Naive thymus-derived CD4-positive, alpha-beta T cell (primary cell): ENCODE data around the gene SORCS1. TPM values are rescaled to one million over a fixed set of nuclear protein-coding genes. Genes with fewer than 3 reads are reported as not detected.

ENCODE experiments used
- ATAC-seq: fragments of 150-1000 bp; cut with Tn5 transposase; 2 replicates; pipeline ENCODE4 v1.10.0; 2021; ENCODE audit warnings: mild to moderate bottlenecking, moderate library complexity
- CTCF ChIA-PET: fragments of 350-600 bp; sonication (Branson Sonifier 250); formaldehyde crosslinking; loops from one replicate; lab custom pipeline; 2021; ENCODE audit warnings: antibody characterized with exemption; lab: Charles Lee
- POLR2A ChIA-PET: fragments of 350-600 bp; sonication (Branson Sonifier 250); formaldehyde crosslinking; loops from one replicate; lab custom pipeline; 2021; ENCODE audit warnings: antibody characterized with exemption, inconsistent platforms; lab: Charles Lee
- DNase-seq, 9 donors: peaks; one replicate each; pipeline versions ENCODE4 v3.0.0 to v3.0.0-alpha.2; 2020 to 2022; ENCODE audit warnings: mixed read lengths in 1 of 9
- H3K27ac ChIP-seq: one replicate; pipeline ENCODE4 v1.7.0; 2013; ENCODE audit warnings: mild to moderate bottlenecking, low read depth, low read length, moderate library complexity
- H3K27me3 ChIP-seq, 2 donors: one replicate each; pipeline ENCODE4 v1.7.0; 2013; ENCODE audit warnings: low read length in 2 of 2, mild to moderate bottlenecking in 2 of 2, moderate library complexity in 2 of 2; ENCODE audit not compliant: control insufficient read depth in 2 of 2, insufficient read depth in 2 of 2
- H3K36me3 ChIP-seq, 3 experiments: 1 replicate in 2 of 3; 2 replicates in 1 of 3; pipeline ENCODE4 v1.7.0; 2013; ENCODE audit warnings: low read length in 3 of 3, mild to moderate bottlenecking in 3 of 3, moderate library complexity in 1 of 3; ENCODE audit not compliant: insufficient read depth in 3 of 3, control insufficient read depth in 2 of 3
- H3K4me1 ChIP-seq, 2 donors: one replicate each; pipeline ENCODE4 v1.7.0; 2013; ENCODE audit warnings: low read length in 2 of 2, mild to moderate bottlenecking in 2 of 2, moderate library complexity in 1 of 2; ENCODE audit not compliant: control insufficient read depth in 2 of 2, insufficient read depth in 2 of 2
- H3K4me3 ChIP-seq: 2 replicates; pipeline ENCODE4 v1.7.0; 2013; ENCODE audit warnings: mild to moderate bottlenecking, low read length
- H3K9me3 ChIP-seq, 3 experiments: 1 replicate in 2 of 3; 2 replicates in 1 of 3; pipeline ENCODE4 v1.7.0; 2013; ENCODE audit warnings: low read length in 3 of 3; ENCODE audit not compliant: control insufficient read depth in 2 of 3
- H3K27ac Mint-ChIP-seq, 9 donors: one replicate each; pipeline ENCODE4 v1.8.0; 2020 to 2022; ENCODE audit warnings: mixed read lengths in 9 of 9, mild to moderate bottlenecking in 8 of 9, moderate library complexity in 5 of 9, inconsistent platforms in 2 of 9
- H3K27me3 Mint-ChIP-seq, 5 donors: one replicate each; pipeline ENCODE4 v1.8.0; 2021 to 2022; ENCODE audit warnings: mixed read lengths in 5 of 5, mild to moderate bottlenecking in 1 of 5
- H3K36me3 Mint-ChIP-seq, 5 donors: one replicate each; pipeline ENCODE4 v1.8.0; 2020 to 2022; ENCODE audit warnings: mixed read lengths in 5 of 5, mild to moderate bottlenecking in 3 of 5, inconsistent platforms in 1 of 5
- H3K4me1 Mint-ChIP-seq, 7 donors: one replicate each; pipeline ENCODE4 v1.8.0; 2020 to 2022; ENCODE audit warnings: mixed read lengths in 7 of 7, mild to moderate bottlenecking in 3 of 7, inconsistent platforms in 1 of 7
- H3K4me3 Mint-ChIP-seq, 10 donors: one replicate each; pipeline ENCODE4 v1.8.0; 2020 to 2022; ENCODE audit warnings: mild to moderate bottlenecking in 10 of 10, mixed read lengths in 10 of 10, moderate library complexity in 6 of 10, inconsistent platforms in 2 of 10
- H3K9me3 Mint-ChIP-seq, 11 donors: one replicate each; pipeline ENCODE4 v1.8.0; 2020 to 2022; ENCODE audit warnings: mixed read lengths in 11 of 11, mild to moderate bottlenecking in 4 of 11, inconsistent platforms in 1 of 11, moderate library complexity in 1 of 11
- intact Hi-C, 2 donors: fragments of 100-400 bp; cut with micrococcal nuclease; formaldehyde crosslinking; loops; one replicate each; pipeline ENCODE4 v1.15.1; 2023
- polyA plus RNA-seq, 2 donors: library from polyadenylated mRNA; unstranded; fragments of 300-500 nt; fragmentation: Illumina TruSeq; gene quantifications; one replicate each; pipeline ENCODE4 v1.2.3, GENCODE V29; 2021
- total RNA-seq, 6 experiments: library from RNA in 5 of 6; stranded (reverse) in 5 of 6; gene quantifications; 1 replicate in 5 of 6; 2 replicates in 1 of 6; pipeline ENCODE4 v1.2.3 and lab custom pipeline; 2021 to 2026

SORCS1 gene
- total and polyA plus RNA-seq, 7 experiments from 2014 or later: not detected

GRCh38 chr10:106917452-106918055 is 247.0 kb downstream of the SORCS1 start:
- no peaks in the 10 kb centered on the region for H3K36me3 ChIP-seq
- CTCF ChIA-PET: no interaction called here
- H3K4me1 ChIP-seq: no peaks in the 10 kb centered on the region
- DNase-seq (no peak), ATAC-seq (no peak)
- no peak overlapping the region for H3K4me3 ChIP-seq
- Mint-ChIP-seq H3K9me3 (peaks cover 0 to 14% (median 2%) of the 10 kb centered on the region in 11 donors), H3K27ac (no peak overlapping the region), H3K4me3 (no peak overlapping the region), H3K4me1 (no peaks in the 10 kb centered on the region), H3K27me3 (no peaks in the 10 kb centered on the region), H3K36me3 (peaks cover 0 to 4% (median 0%) of the 10 kb centered on the region in 5 donors)
- H3K27me3 ChIP-seq: no peaks in the 10 kb centered on the region
- POLR2A ChIA-PET: no interaction called here
- H3K9me3 ChIP-seq: no peaks in the 10 kb centered on the region
- H3K27ac ChIP-seq: no peak overlapping the region
- intact Hi-C loops: no loop called here

DNA sequence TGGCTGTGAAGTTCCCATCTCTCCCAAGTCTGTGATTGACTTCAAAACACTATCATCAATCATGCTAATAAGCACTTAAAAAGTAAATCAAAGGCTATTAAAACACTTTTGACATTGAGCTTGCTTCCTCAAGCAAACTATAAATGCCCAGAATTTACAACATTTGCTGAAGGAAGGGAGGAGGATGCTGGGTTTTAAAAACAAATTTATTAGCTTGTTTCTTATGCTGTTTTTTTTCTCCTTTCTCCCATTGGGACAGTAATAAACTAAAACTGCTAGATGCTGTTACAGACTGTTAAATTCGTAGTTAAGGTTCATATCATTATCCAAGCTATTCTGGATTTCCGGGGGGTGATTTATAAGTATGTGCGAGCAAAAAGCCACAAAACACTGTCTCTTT is 250.5 kb downstream of the SORCS1 start:
- Mint-ChIP-seq H3K9me3 (peaks cover 0 to 7% (median 1%) of the 10 kb centered on the region in 11 donors), H3K36me3 (no peaks in the 10 kb centered on the region), H3K4me3 (no peak overlapping the region), H3K4me1 (no peaks in the 10 kb centered on the region), H3K27ac (no peak overlapping the region), H3K27me3 (no peaks in the 10 kb centered on the region)
- CTCF ChIA-PET: no interaction called here
- no peaks in the 10 kb centered on the region for H3K9me3 ChIP-seq
- H3K27ac ChIP-seq: no peak overlapping the region
- H3K27me3 ChIP-seq: no peaks in the 10 kb centered on the region
- POLR2A ChIA-PET: no interaction called here
- H3K36me3 ChIP-seq: no peaks in the 10 kb centered on the region
- no peak for ATAC-seq
- intact Hi-C loops: no loop called here
- H3K4me1 ChIP-seq: no peaks in the 10 kb centered on the region
- H3K4me3 ChIP-seq: no peak overlapping the region
- no peak for DNase-seq

- Histone ChIP-seq H3K27me3 (no peaks in the 10 kb centered on the region), H3K4me1 (no peaks in the 10 kb centered on the region), H3K36me3 (no peaks in the 10 kb centered on the region), H3K27ac (no peak overlapping the region), H3K9me3 (no peaks in the 10 kb centered on the region), H3K4me3 (no peak overlapping the region)
- H3K4me3 Mint-ChIP-seq: no peak overlapping the region
- no peaks in the 10 kb centered on the region for H3K36me3 Mint-ChIP-seq
- peaks cover 0 to 8% (median under 1%) of the 10 kb centered on the region in 11 donors for H3K9me3 Mint-ChIP-seq
- H3K4me1 Mint-ChIP-seq: no peaks in the 10 kb centered on the region
- intact Hi-C loops: no loop called here
- CTCF ChIA-PET: no interaction called here
- POLR2A ChIA-PET: no interaction called here
- H3K27ac Mint-ChIP-seq: no peak overlapping the region
- DNase-seq (no peak), ATAC-seq (no peak)
- no peaks in the 10 kb centered on the region for H3K27me3 Mint-ChIP-seq
These were observed 251.2 kb downstream of the SORCS1 start for GRCh38 chr10:106913348-106913747.

GRCh38 chr10:106911096-106911495 is 253.4 kb downstream of the SORCS1 start:
- Mint-ChIP-seq H3K4me3 (no peak overlapping the region), H3K27ac (no peak overlapping the region), H3K4me1 (no peaks in the 10 kb centered on the region), H3K9me3 (peaks cover 0 to 8% (median 0%) of the 10 kb centered on the region in 11 donors), H3K36me3 (no peaks in the 10 kb centered on the region), H3K27me3 (no peaks in the 10 kb centered on the region)
- Histone ChIP-seq H3K27me3 (no peaks in the 10 kb centered on the region), H3K4me3 (no peak overlapping the region), H3K9me3 (no peaks in the 10 kb centered on the region), H3K4me1 (no peaks in the 10 kb centered on the region), H3K27ac (no peak overlapping the region), H3K36me3 (no peaks in the 10 kb centered on the region)
- CTCF ChIA-PET: no interaction called here
- POLR2A ChIA-PET: no interaction called here
- DNase-seq: no peak
- ATAC-seq: no peak
- intact Hi-C loops: no loop called here

- ATAC-seq (no peak), DNase-seq (no peak)
- ChIA-PET POLR2A (no interaction called here), CTCF (no interaction called here)
- Mint-ChIP-seq H3K27ac (no peak overlapping the region), H3K36me3 (no peaks in the 10 kb centered on the region), H3K9me3 (peaks cover 0 to 8% (median 0%) of the 10 kb centered on the region in 11 donors), H3K4me3 (no peak overlapping the region), H3K27me3 (no peaks in the 10 kb centered on the region), H3K4me1 (no peaks in the 10 kb centered on the region)
- Histone ChIP-seq H3K4me3 (no peak overlapping the region), H3K27ac (no peak overlapping the region), H3K36me3 (no peaks in the 10 kb centered on the region), H3K4me1 (no peaks in the 10 kb centered on the region), H3K27me3 (no peaks in the 10 kb centered on the region), H3K9me3 (no peaks in the 10 kb centered on the region)
- intact Hi-C loops: no loop called here
These were observed 253.8 kb downstream of the SORCS1 start for GRCh38 chr10:106910666-106911065.

DNA sequence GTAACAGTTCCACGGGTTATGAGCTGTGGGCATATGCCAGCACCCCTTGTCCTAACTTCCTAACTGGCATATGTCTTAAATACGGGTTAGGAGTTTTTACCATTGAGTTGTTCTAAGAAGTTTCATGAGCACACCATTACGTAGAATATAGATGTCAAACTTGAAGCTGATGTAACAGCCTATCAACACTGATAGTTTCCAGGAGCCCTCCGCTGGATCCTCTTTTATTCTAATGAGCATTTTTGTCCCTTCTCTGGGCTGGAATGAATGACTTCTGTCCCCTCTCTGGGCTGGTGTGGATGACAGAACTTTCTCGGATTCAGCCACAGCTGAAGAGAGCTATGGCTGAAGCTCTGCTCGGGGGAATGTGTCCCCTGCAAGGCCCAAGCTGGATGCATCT is 256.3 kb downstream of the SORCS1 start:
- Histone ChIP-seq H3K27me3 (no peaks in the 10 kb centered on the region), H3K9me3 (no peaks in the 10 kb centered on the region), H3K27ac (no peak overlapping the region), H3K4me3 (no peak overlapping the region), H3K4me1 (no peaks in the 10 kb centered on the region), H3K36me3 (no peaks in the 10 kb centered on the region)
- DNase-seq (no peak), ATAC-seq (no peak)
- H3K27me3 Mint-ChIP-seq: no peaks in the 10 kb centered on the region
- CTCF ChIA-PET: no interaction called here
- intact Hi-C loops: no loop called here
- H3K9me3 Mint-ChIP-seq: peaks cover 0 to 4% (median 0%) of the 10 kb centered on the region in 11 donors
- no peak overlapping the region for H3K4me3 Mint-ChIP-seq
- H3K27ac Mint-ChIP-seq: no peak overlapping the region
- no peaks in the 10 kb centered on the region for H3K36me3 Mint-ChIP-seq
- POLR2A ChIA-PET: no interaction called here
- H3K4me1 Mint-ChIP-seq: no peaks in the 10 kb centered on the region

- DNase-seq: no peak
- ATAC-seq: no peak
- Mint-ChIP-seq H3K4me3 (no peak overlapping the region), H3K4me1 (no peaks in the 10 kb centered on the region), H3K27ac (no peak overlapping the region), H3K9me3 (peaks cover 0 to 4% (median 0%) of the 10 kb centered on the region in 11 donors), H3K27me3 (peaks cover 0 to 8% (median 0%) of the 10 kb centered on the region in 5 donors), H3K36me3 (no peaks in the 10 kb centered on the region)
- Histone ChIP-seq H3K9me3 (no peaks in the 10 kb centered on the region), H3K4me1 (no peaks in the 10 kb centered on the region), H3K27ac (no peak overlapping the region), H3K4me3 (no peak overlapping the region), H3K27me3 (no peaks in the 10 kb centered on the region), H3K36me3 (no peaks in the 10 kb centered on the region)
- ChIA-PET CTCF (no interaction called here), POLR2A (no interaction called here)
- intact Hi-C loops: no loop called here
These were observed 260.3 kb downstream of the SORCS1 start for GRCh38 chr10:106904209-106904608.
